Epithelial cell of proximal tubule (primary cell): ENCODE data around the gene CTNNBL1. TPM values are rescaled to one million over a fixed set of nuclear protein-coding genes. Genes with fewer than 3 reads are reported as not detected.

Source experiments
- DNase-seq: peaks from one replicate; pipeline ENCODE4 v3.0.0-alpha.2; 2011; ENCODE audit warnings: low read depth
- H3K4me3 ChIP-seq: 2 replicates; pipeline ENCODE4 v1.5.1; 2011; ENCODE audit warnings: low read depth, mild to moderate bottlenecking, low read length
- total RNA-seq: library from RNA; depleted of rRNA; stranded (reverse); fragments of >200 nt; gene quantifications from 2 replicates; pipeline ENCODE4 v1.2.3, GENCODE V29; 2015
- TF ChIP-seq, protein P1 (sequence below): conservative IDR thresholded peaks from 2 replicates; pipeline ENCODE4 v1.5.1; 2012; ENCODE audit warnings: low read depth, mild to moderate bottlenecking, low read length

CTNNBL1 gene
- total RNA-seq, 1 donor from 2014 or later, result 25.6 TPM

DNA sequence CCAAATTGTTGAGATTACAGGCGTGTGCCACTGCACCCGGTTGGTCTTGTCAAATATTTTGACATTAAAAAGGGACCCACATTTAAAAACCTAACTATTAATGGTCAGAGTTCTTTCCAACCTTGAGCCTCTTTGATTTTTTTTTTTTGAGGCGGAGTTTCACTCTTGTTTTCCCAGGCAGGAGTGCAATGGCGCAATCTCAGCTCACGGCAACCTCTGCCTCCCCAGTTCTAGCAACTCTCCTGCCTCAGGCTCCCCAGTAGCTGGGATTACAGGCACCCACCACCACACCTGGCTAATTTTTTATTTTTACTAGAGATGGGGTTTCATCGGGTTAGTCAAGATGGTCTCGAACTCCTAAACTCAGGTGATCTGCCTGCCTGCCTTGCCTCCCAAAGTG lies 31.3 kb downstream of the CTNNBL1 start:
- TF ChIP-seq, protein P1, sequence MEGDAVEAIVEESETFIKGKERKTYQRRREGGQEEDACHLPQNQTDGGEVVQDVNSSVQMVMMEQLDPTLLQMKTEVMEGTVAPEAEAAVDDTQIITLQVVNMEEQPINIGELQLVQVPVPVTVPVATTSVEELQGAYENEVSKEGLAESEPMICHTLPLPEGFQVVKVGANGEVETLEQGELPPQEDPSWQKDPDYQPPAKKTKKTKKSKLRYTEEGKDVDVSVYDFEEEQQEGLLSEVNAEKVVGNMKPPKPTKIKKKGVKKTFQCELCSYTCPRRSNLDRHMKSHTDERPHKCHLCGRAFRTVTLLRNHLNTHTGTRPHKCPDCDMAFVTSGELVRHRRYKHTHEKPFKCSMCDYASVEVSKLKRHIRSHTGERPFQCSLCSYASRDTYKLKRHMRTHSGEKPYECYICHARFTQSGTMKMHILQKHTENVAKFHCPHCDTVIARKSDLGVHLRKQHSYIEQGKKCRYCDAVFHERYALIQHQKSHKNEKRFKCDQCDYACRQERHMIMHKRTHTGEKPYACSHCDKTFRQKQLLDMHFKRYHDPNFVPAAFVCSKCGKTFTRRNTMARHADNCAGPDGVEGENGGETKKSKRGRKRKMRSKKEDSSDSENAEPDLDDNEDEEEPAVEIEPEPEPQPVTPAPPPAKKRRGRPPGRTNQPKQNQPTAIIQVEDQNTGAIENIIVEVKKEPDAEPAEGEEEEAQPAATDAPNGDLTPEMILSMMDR, result no peak
- no peak overlapping the region for H3K4me3 ChIP-seq
- DNase-seq, result no peak

DNA sequence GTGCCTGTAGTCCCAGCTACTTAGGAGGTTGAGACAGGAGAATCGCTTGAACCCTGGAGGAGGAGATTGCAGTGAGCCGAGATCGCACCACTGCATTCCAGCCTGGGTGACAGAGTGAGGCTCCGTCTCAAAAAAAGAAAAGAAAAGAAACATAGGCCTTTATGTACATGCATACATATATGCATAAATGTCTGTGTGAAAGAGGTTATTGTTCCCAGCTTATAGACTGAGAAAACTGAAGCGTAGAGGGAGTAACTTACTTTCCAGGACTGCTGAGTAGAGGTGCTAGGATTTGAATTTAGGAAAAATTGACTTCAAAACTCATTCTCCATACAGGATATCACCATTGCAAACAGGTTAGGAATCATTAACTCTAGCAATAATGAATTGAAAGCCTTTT lies 32.0 kb downstream of the CTNNBL1 start:
- H3K4me3 ChIP-seq, result no peak overlapping the region
- no peak for DNase-seq
- TF ChIP-seq, protein P1, result no peak

DNA sequence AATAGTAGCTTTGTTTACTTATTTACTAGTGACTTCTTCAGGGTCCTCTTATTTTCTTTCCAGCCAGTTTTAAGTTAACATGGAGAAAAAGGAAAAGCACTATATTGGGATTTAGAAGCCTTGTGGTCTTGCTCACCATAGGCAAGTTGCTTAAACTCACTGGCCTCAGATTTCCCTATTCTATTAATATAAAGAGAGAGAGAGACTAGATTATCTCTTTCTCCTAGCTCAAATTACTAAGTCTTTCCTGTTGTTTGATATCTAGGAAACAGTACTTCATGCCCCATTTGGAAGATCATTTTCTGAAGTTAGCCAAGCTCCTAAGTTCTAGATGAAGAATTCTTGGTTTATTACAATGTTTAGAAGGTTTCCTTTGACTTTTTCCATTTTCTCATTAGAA lies 32.5 kb downstream of the CTNNBL1 start:
- no peak for DNase-seq
- no peak overlapping the region for H3K4me3 ChIP-seq
- TF ChIP-seq, protein P1, result no peak

DNA sequence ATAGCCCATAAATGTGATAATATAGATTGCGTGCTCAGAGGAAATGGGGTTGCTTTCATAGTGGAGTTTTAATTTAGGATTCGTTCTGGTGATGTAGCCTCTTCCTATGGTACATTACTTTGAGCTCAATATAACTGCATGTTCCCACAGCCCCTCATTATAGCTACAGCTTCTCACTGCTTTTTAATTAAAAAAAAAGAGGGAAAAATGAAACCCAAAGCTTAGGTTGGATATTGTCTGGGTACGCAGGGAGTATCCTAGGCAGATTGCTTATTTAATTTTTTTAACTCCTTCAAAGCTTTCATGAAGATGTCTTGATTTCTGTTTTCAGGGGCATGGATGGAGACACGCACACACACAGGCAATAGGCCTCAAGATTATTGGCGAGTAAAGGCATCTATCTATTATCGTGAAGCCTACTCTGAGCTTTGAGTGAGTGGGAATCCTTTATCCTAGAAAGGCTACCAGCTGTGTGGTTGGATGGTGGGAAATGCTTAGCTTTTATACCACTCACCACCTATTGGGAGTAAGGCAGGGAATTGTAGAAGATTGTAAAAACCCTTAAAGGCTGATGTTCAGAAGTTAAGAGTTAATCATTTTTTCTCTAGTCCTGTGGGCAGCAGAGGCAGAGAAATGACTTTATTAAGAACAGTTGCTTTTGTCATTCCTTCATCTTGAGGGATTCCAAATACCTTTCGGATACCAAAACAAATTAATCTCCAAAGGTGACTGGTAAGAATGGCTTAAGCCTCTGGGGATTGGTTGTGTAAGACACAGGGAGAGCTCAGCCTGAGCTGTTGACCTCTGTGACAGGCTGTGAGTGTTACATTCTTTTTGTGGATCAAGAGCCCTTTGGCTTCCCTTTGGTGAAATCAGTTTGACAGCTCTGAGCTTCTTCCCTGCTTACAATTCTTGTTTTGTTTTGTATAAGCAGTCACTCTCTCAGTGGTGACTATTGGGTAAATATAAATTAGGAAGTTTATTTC lies 33.4 kb downstream of the CTNNBL1 start:
- TF ChIP-seq, protein P1, result no peak

DNA sequence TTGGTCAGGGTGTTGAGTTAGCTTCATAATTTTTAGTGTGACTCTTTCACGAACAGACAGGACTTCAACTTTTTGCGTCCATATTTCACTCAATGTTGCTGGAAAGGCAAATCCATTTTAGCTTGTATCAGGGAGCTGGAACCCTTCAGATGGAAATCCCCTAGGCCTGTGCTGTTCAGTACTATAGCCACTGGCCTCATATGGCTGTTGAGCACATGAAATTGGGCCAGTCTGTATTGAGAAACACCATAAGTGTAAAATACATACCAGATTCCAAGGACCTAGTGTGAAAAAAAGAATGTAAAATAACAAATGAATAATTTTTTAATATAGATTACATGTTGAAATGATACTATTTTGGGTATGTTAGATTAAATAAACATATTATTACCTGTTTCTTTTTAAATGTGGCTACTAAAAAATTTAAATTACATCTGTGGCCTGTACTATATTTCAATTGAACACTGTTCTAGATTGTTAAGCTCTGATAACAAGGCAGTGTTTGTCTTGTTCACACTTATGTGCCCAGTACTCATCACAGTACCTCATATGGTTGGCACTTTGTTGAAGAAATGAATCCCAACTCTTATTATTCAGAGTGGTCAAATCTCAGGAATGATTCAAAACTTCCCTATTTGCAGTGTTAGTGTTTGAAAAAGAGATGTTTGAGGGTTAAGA lies 34.3 kb downstream of the CTNNBL1 start:
- no peak for DNase-seq
- TF ChIP-seq, protein P1, result no peak
- no peak overlapping the region for H3K4me3 ChIP-seq

More for the DNA sequence above, 33.4 kb downstream of the CTNNBL1 start:
- no peak overlapping the region for H3K4me3 ChIP-seq
- no peak for DNase-seq

DNA sequence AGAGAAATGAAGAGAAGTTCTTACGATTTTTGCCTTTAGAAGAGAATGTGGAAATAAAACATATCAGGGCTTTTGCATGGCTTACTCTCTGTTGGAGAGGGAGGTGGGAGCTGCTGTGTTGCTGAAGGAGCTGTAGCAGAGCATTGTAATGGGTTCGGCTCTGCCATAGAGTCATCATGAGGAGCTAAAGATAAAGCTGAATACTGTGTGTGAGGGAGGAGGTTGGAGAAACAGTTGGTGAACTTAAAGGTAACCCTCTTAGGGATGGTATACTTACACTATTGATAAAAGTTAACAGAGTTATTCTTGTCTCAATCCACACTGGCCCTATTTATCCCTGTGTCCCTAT lies 34.8 kb downstream of the CTNNBL1 start:
- DNase-seq, result no peak
- no peak overlapping the region for H3K4me3 ChIP-seq
- TF ChIP-seq, protein P1, result no peak
